Endothelial cell of umbilical vein (primary cell): ENCODE data around the gene ZBTB7C. TPM values are rescaled to one million over a fixed set of nuclear protein-coding genes. Genes with fewer than 3 reads are reported as not detected.

ENCODE experiments used
- BruUV-seq: library from RNA; stranded (reverse); fragments of 400-500 nt; replicated peaks from 2 replicates; lab custom pipeline; 2021; lab: Mats Ljungman, UMichigan
- CTCF ChIA-PET: fragments of 300-600, 350-600 bp; sonication (Branson Sonifier 250); formaldehyde crosslinking; loops from one replicate; lab custom pipeline; 2021; ENCODE audit warnings: antibody characterized with exemption, inconsistent platforms; lab: Charles Lee
- POLR2A ChIA-PET: fragments of 300-600, 350-600 bp; sonication (Branson Sonifier 250); formaldehyde crosslinking; loops from one replicate; lab custom pipeline; 2021; ENCODE audit warnings: antibody characterized with exemption, inconsistent platforms; lab: Charles Lee
- DNase-seq: peaks from one replicate; pipeline ENCODE4 v3.0.0-alpha.2; 2011; ENCODE audit warnings: low read depth, low spot score
- FAIRE-seq: peaks from 2 replicates; lab custom pipeline; 2011; peaks lifted over from hg19 to GRCh38; lab: Jason Lieb, UNC
- H2AFZ ChIP-seq: 2 replicates; pipeline ENCODE4 v1.6.0; 2012; ENCODE audit warnings: low read depth, low read length, control low read depth, inconsistent platforms
- H3K27ac ChIP-seq: 2 replicates; pipeline ENCODE4 v1.5.1; 2011; ENCODE audit warnings: low read depth, mild to moderate bottlenecking, control low read depth, low read length, moderate library complexity; ENCODE audit not compliant: insufficient read depth
- H3K27me3 ChIP-seq, 2 experiments: 2 replicates each; pipeline versions ENCODE4 v1.6.0 to v1.6.1; 2011; ENCODE audit warnings: low read length in 2 of 2, mixed read lengths in 1 of 2; ENCODE audit not compliant: control insufficient read depth in 2 of 2, insufficient read depth in 2 of 2
- H3K36me3 ChIP-seq, 2 experiments: 2 replicates in 1 of 2; 3 replicates in 1 of 2; pipeline ENCODE4 v1.5.1; 2011; ENCODE audit warnings: low read length in 2 of 2, mild to moderate bottlenecking in 1 of 2, moderate library complexity in 1 of 2; ENCODE audit not compliant: control insufficient read depth in 2 of 2, insufficient read depth in 2 of 2; ENCODE audit errors: extremely low read depth in 1 of 2
- H3K4me1 ChIP-seq: 3 replicates; pipeline ENCODE4 v1.5.1; 2011; ENCODE audit warnings: mild to moderate bottlenecking, low read length; ENCODE audit not compliant: control insufficient read depth, insufficient read depth; ENCODE audit errors: extremely low read depth
- H3K4me2 ChIP-seq: 2 replicates; pipeline ENCODE4 v1.6.1; 2011; ENCODE audit warnings: low read length, control low read depth, mixed read lengths; ENCODE audit not compliant: insufficient read depth
- H3K4me3 ChIP-seq, 3 experiments: fragments of 200-600 bp in 1 of 3; sonication (generic), shearing (Covaris generic) in 1 of 3; replicated peaks in 1 of 3; 2 replicates each; pipeline ENCODE4 v1.5.1; 2011 to 2016; ENCODE audit warnings: control low read depth in 3 of 3, low read length in 3 of 3, mild to moderate bottlenecking in 2 of 3, inconsistent platforms in 1 of 3, low read depth in 1 of 3, moderate library complexity in 1 of 3; ENCODE audit not compliant: insufficient read depth in 1 of 3
- H3K79me2 ChIP-seq: 2 replicates; pipeline ENCODE4 v1.6.0; 2012; ENCODE audit warnings: low read length, inconsistent platforms; ENCODE audit not compliant: control insufficient read depth, insufficient read depth
- H3K9ac ChIP-seq: replicated peaks from 2 replicates; pipeline ENCODE3; 2011; ENCODE audit warnings: low read length, control low read depth; ENCODE audit not compliant: insufficient read depth; ENCODE audit errors: extremely low read depth
- H3K9me1 ChIP-seq: replicated peaks from 3 replicates; pipeline ENCODE4 v1.6.0; 2011; ENCODE audit warnings: mild to moderate bottlenecking, low read length; ENCODE audit not compliant: control insufficient read depth, insufficient read depth; ENCODE audit errors: extremely low read depth
- H3K9me3 ChIP-seq: replicated peaks from 2 replicates; pipeline ENCODE4 v1.5.1; 2012; ENCODE audit warnings: low read length, inconsistent platforms; ENCODE audit not compliant: control insufficient read depth, insufficient read depth
- H4K20me1 ChIP-seq: replicated peaks from 2 replicates; pipeline ENCODE3; 2011; ENCODE audit warnings: mild to moderate bottlenecking, low read length; ENCODE audit not compliant: control insufficient read depth, insufficient read depth; ENCODE audit errors: extremely low read depth
- CTCF ChIP-seq, 2 donors: IDR thresholded peaks; 1 replicate in 1 of 2; 2 replicates in 1 of 2; pipeline ENCODE4 v1.5.1; 2011; ENCODE audit warnings: low read length in 2 of 2, mild to moderate bottlenecking in 2 of 2, moderate library complexity in 2 of 2, control low read depth in 1 of 2, inconsistent platforms in 1 of 2, low read depth in 1 of 2; ENCODE audit not compliant: insufficient read depth in 1 of 2; ENCODE audit errors: extremely low read depth in 1 of 2
- EZH2 ChIP-seq: IDR thresholded peaks from 2 replicates; pipeline ENCODE4 v1.6.1; 2012; ENCODE audit warnings: borderline replicate concordance, low read depth, mild to moderate bottlenecking, moderate library complexity, low read length, inconsistent platforms; ENCODE audit not compliant: severe bottlenecking
- FOS ChIP-seq: IDR thresholded peaks from 2 replicates; pipeline ENCODE4 v1.6.1; 2011; ENCODE audit warnings: mild to moderate bottlenecking, low read length, moderate library complexity, borderline replicate concordance; ENCODE audit not compliant: insufficient read depth
- GATA2 ChIP-seq: IDR thresholded peaks from 2 replicates; pipeline ENCODE4 v1.7.0; 2011; ENCODE audit warnings: low read depth, mild to moderate bottlenecking, moderate library complexity, mixed read lengths, low read length; ENCODE audit not compliant: insufficient read length, insufficient read depth
- JUN ChIP-seq: IDR thresholded peaks from 2 replicates; pipeline ENCODE4 v1.6.1; 2011; ENCODE audit warnings: borderline replicate concordance, low read depth; ENCODE audit not compliant: insufficient read length, insufficient read depth
- MAX ChIP-seq: IDR thresholded peaks from 2 replicates; pipeline ENCODE4 v1.6.1; 2011; ENCODE audit not compliant: insufficient read depth, insufficient read length
- MYC ChIP-seq: IDR thresholded peaks from one replicate; pipeline ENCODE4 v1.6.1; 2011; ENCODE audit warnings: mild to moderate bottlenecking, low read depth, low read length
- POLR2A ChIP-seq: IDR thresholded peaks from 2 replicates; pipeline ENCODE4 v1.6.1; 2012; ENCODE audit warnings: low read depth, mild to moderate bottlenecking, control low read depth, low read length
- POLR2AphosphoS5 ChIP-seq: IDR thresholded peaks from 2 replicates; pipeline ENCODE4 v1.6.1; 2012; ENCODE audit warnings: low read depth, mild to moderate bottlenecking, control low read depth, low read length, moderate library complexity; ENCODE audit not compliant: insufficient read depth
- dilution Hi-C: fragments of 300-500 bp; cut with MboI; formaldehyde crosslinking; loops from one replicate; pipeline ENCODE4 v1.15.0; 2019; ENCODE audit warnings: low sequenced_read_pairs; ENCODE audit not compliant: extremely low pct_ligation_motif_present
- intact Hi-C: fragments of 100-400 bp; cut with micrococcal nuclease; formaldehyde crosslinking; loops from one replicate; pipeline ENCODE4 v1.10.0; 2022
- polyA plus RNA-seq, 4 experiments: library from polyadenylated mRNA; depleted of rRNA in 3 of 4; stranded (reverse) in 3 of 4; unstranded in 1 of 4; fragments of >200 nt; gene quantifications; 2 replicates each; pipeline versions ENCODE4 v1.2.1 to v1.2.3, GENCODE V29; 2011 to 2012; ENCODE audit warnings: missing spikeins in 1 of 4
- total RNA-seq: library from RNA; stranded (reverse); gene quantifications from 2 replicates; pipeline ENCODE4 v1.2.3, GENCODE V29; 2021

The ZBTB7C gene
- total and polyA plus RNA-seq, 2 donors (not counting 3 experiments of a cell fraction or from before 2014, with no cell fraction given): not detected

- no peak for FAIRE-seq
- no peak for DNase-seq
- intact Hi-C loops (no loop called here), dilution Hi-C loops (no loop called here)
- H3K4me2 ChIP-seq: no peak overlapping the region
- H3K9me1 ChIP-seq: no peaks in the 10 kb centered on the region
- no peak overlapping the region for H3K27ac ChIP-seq
- H3K36me3 ChIP-seq: no peaks in the 10 kb centered on the region
- H3K9me3 ChIP-seq: no peaks in the 10 kb centered on the region
- BruUV-seq: no TSS peak
- POLR2A ChIA-PET: no interaction called here
- no peaks in the 10 kb centered on the region for H3K4me1 ChIP-seq
- no peaks in the 10 kb centered on the region for H3K79me2 ChIP-seq
- TF ChIP-seq GATA2 (no peak), CTCF (IDR thresholded peaks at IDR 0.05; ENCODE audit: extremely low read depth in 1 of 2, insufficient read depth in 1 of 2, low read depth in 1 of 2, low read length in 2 of 2) (no peak), MAX (no peak)
- H3K27me3 ChIP-seq: no peaks in the 10 kb centered on the region
- CTCF ChIA-PET: no interaction called here
- no peak overlapping the region for H3K9ac ChIP-seq
- no peak overlapping the region for H2AFZ ChIP-seq
- no peak overlapping the region for H3K4me3 ChIP-seq
- H4K20me1 ChIP-seq: no peaks in the 10 kb centered on the region
Observed at GRCh38 chr18:48110797-48111196, 298.4 kb downstream of the ZBTB7C start.

GRCh38 chr18:48109961-48110493, 299.2 kb downstream of the ZBTB7C start:
- POLR2A ChIA-PET: no interaction called here
- no peak for FAIRE-seq
- Histone ChIP-seq H3K4me2 (no peak overlapping the region), H3K4me1 (no peaks in the 10 kb centered on the region), H3K4me3 (no peak overlapping the region), H3K9me1 (no peaks in the 10 kb centered on the region), H2AFZ (no peak overlapping the region), H3K79me2 (no peaks in the 10 kb centered on the region), H3K36me3 (no peaks in the 10 kb centered on the region), H3K27ac (no peak overlapping the region), H3K9me3 (no peaks in the 10 kb centered on the region), H3K27me3 (no peaks in the 10 kb centered on the region), H3K9ac (no peak overlapping the region), H4K20me1 (no peaks in the 10 kb centered on the region)
- CTCF ChIA-PET: no interaction called here
- TF ChIP-seq FOS (no peak), MYC (no peak), GATA2 (no peak), MAX (no peak), POLR2A (no peak), CTCF (IDR thresholded peaks at IDR 0.05; ENCODE audit: extremely low read depth in 1 of 2, insufficient read depth in 1 of 2, low read depth in 1 of 2, low read length in 2 of 2) (no peak), JUN (no peak), POLR2AphosphoS5 (no peak), EZH2 (no peak)
- no peak for DNase-seq
- dilution Hi-C loops: no loop called here
- intact Hi-C loops: no loop called here
- BruUV-seq: no TSS peak
